ENCODE results near the gene MYL12B.

- TF ChIP-seq CTCF (IDR thresholded peaks at IDR 0.05) (no peak), POLR2A (IDR thresholded peaks at IDR 0.05) (peak; percentile 75)
Observed at GRCh38 chr18:3248658-3249359, 13.1 kb upstream of the MYL12B start.

Data from right lobe of liver (tissue), 4 donors.